Measurements from ENCODE around the gene EIF2AK3.
"Not testable (repeated sequence)": the region's sequence is repeated elsewhere in the genome, so short reads cannot be mapped to it uniquely, and the experiment has no call there.

Gene EIF2AK3

DNA sequence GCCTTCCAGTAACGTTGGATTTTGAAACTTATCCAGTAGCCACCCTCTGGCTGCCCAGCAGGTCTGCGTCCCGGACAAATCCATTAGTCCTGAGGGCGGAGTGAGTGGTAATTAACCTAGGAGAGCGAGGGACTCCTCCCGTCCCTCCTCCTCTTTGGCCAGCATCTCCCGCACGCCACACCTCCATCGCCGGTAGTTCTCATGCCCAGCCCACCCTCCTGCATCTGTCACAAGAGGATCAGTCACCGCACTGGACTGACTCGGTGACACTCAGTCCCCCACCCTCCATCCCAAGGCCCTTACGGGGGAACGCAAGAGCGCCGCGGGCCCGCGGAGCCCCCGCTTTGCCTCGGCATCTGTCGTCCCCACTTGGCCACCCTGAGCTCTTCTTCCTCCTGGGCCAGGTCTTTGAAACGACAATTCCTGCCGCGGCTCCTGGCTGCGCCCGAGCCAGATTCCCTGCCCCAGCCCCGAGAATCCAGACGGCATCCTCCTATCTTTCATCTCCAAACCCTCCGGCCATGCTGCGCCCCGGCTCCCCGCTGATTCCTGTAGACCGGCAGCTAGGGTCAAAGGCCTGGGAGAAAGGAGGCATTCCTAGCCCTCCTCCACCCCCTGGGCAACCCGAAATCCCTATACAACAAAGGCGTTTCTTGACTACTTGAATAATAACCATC is 77.5 kb downstream of the EIF2AK3 start:
- intact Hi-C loops (cut with DNase I) = no loop called here
- DNase-seq = peak in 1 of 10 donors; percentile 82

GRCh38 chr2:88546291-88546690 is 81.0 kb downstream of the EIF2AK3 start:
- intact Hi-C loops (cut with DNase I); DNase-seq: not testable (repeated sequence)

DNA sequence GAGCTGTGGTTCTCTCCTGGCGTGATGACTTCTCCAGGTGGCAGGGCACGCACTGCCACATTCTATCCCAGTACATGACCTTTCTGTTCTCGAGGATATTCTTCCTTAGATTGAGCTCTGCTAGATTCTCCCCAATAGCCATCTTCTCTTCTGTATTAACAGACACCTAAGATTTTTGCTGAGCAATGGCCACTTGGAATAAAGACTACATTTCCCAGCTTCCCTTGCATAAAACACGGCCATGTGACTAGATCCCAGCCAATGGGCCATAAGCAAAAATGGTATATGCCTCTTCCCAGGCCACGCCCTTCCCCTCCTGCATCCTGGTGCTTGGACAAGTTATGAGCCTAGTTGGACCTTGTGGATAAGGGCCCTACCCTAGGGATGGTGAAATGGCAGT is 82.1 kb downstream of the EIF2AK3 start:
- DNase-seq = no peak
- intact Hi-C loops (cut with DNase I) = no loop called here

DNA sequence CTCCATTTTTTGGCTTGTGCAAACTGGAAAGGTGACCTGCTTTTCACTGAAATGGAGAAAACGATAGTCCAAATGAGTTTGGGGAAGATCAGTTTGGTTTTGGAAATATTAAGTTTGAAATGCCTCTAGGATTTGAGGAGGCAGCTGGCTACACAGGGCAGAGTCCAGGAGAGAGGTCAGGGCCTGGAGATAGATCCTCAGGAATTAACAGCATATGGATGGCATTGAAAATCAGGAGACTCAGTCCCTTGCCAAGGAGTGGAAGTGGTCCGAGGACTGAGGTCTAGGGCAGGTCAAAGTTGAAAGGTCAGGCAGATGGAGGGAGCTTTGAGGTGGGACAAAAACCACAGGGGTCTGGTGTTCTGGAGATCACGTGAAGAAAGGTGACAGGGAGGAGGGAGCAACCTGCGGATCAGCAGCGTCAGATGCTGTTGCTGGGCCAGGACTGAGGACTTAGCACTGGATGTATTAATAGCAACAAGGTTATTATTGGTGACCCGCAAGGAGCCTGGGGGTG is 83.7 kb downstream of the EIF2AK3 start:
- no peak for DNase-seq

GRCh38 chr2:88542668-88543067 is 84.6 kb downstream of the EIF2AK3 start:
- intact Hi-C loops (cut with DNase I) = no loop called here
- DNase-seq = no peak

More for the DNA sequence above, 83.7 kb downstream of the EIF2AK3 start:
- intact Hi-C loops (cut with DNase I) = no loop called here

DNA sequence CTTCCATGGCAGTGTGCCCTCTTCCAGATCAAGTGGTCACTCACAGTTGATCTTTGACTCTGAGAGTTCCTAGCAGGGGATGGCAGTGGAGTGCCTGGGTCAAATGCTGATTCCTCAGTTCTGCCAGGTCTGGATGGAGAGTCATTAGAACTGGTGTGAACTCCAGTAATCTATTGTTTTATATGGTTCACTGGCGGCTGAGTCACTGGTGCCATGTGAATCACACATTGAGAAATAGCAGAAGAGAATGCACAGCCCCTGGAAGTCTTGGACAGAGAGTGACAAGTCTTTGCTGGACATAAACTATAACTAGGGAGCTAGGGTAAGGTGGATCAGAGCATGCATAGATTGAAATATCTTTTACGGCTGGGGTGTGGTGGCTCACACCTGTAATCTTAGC is 86.9 kb downstream of the EIF2AK3 start:
- no peak for DNase-seq
- intact Hi-C loops (cut with DNase I) = no loop called here

- no peak for DNase-seq
- intact Hi-C loops (cut with DNase I) = no loop called here
Measured at GRCh38 chr2:88538362-88538917, 88.8 kb downstream of the EIF2AK3 start.

- intact Hi-C loops (cut with DNase I) = no loop called here
- no peak for DNase-seq
Measured at GRCh38 chr2:88537640-88538039, 89.6 kb downstream of the EIF2AK3 start.

DNA sequence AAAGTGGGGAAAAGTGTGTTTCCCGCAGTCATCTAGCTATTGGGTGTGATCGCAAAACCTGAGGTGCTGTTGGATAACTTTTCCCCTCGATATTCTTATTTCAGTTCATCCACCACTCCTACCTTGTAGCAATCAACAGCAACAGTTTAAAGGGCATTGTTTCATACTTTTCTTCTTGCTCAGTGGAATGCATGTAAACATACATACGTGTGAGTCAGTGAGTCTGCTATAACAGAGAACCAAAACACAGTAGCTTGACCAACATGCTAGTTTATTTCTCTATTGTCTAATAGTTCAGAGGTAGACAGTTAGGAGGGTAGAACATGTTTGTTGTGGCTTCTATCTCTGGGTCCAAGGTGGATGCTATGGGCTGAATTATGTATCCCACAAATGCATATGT is 97.2 kb downstream of the EIF2AK3 start:
- DNase-seq = no peak
- intact Hi-C loops (cut with DNase I) = no loop called here

GRCh38 chr2:88521445-88522073 is 105.7 kb downstream of the EIF2AK3 start:
- DNase-seq = no peak
- intact Hi-C loops (cut with DNase I) = no loop called here

- intact Hi-C loops (cut with DNase I) = no loop called here
- no peak for DNase-seq
Measured at GRCh38 chr2:88517759-88518201, 109.5 kb downstream of the EIF2AK3 start.
